OCI-M1 (cell line): ENCODE results near the gene MGAT4A.

Experiments used
- DNase-seq: peaks from one replicate; lab custom pipeline; 2025; lab: John Stamatoyannopoulos, UW

The MGAT4A gene

GRCh38 chr2:98658816-98659490, 72.0 kb downstream of the MGAT4A start:
- DNase-seq = no peak

- no peak for DNase-seq
These were observed 74.1 kb downstream of the MGAT4A start for GRCh38 chr2:98656800-98657199.

DNA sequence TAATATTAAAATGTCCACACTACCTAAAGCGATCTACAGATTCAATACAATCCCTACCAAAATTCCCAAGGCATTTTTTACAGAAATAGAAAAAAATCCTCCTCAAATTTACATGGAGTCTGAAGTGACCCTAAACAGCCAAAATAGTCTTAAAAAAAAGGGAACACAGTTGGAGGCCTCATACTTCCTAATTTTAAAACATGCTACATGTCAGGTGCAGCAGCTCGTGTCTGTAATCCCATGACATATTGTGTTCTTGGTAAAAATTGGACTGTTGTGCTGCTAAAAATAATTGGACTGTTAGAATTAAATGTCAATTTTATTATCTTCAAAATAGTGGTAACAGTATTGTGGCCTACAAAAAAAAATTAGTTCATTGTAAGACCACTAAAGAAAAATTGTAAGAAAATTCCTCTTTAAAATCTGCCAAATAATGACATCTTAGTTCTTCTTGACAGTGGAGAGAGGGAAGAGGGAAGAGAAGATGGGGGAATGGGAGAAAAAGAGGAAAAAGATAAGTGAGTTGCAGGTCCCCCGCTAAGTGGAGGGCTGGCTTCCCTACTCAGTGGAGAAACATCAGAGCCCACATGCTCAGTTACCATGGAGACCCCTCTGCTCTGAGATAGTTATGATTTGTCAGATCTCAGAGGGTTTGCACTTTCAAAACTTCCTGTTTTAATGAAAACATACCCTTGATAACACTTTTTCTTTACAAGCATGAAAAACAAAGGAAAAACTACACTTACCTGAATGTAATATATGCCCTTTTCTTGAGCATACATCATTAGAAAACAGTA, 76.0 kb downstream of the MGAT4A start:
- peak; percentile 45 for DNase-seq

DNA sequence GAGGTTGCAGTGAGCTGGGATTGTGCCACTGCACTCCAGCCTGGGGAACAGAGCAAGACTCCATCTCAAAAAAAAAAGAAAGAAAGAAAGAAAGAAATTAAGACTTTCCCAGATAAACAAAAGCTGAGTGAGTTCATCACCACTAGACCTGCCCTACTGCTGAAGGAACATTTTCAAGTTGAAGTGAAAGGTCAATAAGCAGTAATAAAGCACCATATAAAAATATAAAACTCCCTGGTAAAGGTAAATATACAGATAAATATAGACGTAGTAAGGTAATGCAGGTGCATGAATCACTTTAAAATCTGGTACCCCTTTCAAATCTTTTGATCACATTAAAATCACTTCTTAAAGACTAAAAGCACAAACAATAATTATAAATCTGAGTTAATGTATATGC, 79.9 kb downstream of the MGAT4A start:
- no peak for DNase-seq

DNA sequence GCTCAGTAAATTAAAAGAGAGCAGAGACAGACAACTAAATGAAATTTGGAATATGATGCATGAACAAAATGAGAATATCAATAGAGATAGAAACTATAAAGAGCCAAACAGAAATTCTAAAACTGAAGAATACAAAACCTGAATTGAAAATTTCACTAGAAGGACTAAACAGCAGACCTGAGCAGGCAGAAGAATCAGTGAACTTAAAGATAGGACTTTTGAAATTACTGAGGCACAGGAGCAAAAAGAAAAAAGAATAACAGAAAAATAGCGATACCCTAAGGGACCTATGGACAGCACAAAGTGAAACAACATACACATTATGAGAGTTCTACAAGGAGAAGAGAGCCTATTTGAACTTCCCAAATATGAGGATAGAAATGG, 80.9 kb downstream of the MGAT4A start:
- no peak for DNase-seq

- DNase-seq = peak; percentile 83
These were observed 81.6 kb downstream of the MGAT4A start for GRCh38 chr2:98649135-98649991.

DNA sequence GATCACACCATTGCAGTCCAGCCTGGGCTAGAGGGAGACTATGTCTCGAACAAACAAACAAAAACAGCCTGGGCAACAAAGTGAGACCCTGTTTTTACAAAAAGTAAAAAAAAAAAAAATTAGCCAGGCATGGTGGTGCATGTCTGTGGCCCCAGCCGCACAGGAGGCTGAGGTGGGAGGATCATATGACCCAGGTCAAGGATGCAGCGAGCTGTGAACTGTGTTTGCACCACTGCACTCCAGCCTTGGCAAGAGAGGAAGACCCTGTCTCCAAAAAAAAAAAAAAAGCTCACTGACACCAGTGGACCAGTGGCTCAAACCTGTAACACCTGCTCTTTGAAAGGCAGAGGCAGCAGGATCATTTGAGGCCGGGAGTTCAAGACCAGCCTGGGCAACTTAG, 82.5 kb downstream of the MGAT4A start:
- no peak for DNase-seq

GRCh38 chr2:98647636-98648035, 83.3 kb downstream of the MGAT4A start:
- DNase-seq = no peak

GRCh38 chr2:98643496-98644100, 87.3 kb downstream of the MGAT4A start:
- DNase-seq = no peak

DNA sequence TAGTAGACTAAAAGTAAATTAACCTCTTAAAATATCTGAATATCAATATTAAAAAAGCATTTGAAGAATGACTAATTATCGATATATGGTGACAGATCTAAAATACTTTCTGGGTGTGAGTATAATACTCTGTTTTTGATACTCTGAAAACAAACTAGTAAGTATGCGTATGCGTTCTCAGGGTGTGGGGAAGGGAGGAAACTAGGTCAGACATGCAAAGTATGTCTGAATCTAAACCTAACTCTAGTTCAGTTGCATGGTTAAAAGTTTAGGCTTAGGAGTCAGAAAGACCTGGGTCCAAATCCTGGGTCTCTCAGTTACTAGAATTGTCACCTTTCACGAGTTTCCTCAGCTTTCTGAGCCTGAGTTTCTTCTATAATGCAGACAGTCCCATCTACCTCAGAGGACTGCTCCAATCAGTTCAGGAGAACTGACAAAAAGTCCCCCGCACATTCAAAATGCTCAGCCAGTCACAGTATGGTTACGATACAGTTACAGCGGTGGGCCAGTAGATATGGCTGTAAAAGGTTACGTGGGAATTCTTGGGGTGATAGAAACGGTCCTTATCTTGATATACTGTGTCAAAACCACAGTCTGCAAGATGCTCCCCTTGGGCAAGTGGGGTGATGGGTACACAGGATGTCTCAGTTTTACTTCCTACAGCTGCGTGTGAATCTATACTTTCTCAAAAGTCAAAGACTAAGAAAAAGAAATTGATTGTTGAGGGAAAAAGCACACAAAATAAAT, 93.4 kb downstream of the MGAT4A start:
- no peak for DNase-seq

- DNase-seq = peak; percentile 33
These were observed 96.4 kb downstream of the MGAT4A start for GRCh38 chr2:98634406-98635092.

DNA sequence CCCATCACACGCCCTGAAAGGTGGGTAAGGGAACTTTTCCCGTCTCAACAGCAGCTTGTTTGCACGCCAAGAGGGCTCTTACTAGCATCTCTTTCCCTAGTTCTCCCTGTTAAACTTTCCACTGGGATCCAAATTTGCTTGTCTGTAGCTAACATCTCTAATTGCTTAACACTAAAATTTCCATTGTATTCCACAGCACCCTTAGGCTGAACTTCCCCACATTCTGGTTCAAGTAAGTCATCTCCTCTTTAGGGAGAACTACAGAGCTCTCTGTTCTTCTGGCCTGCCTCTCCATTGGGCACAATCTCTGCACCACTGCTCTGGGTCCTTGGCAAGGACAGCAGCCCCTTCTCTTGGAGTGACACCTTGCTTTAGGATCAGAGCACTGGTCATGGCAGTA, 98.6 kb downstream of the MGAT4A start:
- no peak for DNase-seq

DNA sequence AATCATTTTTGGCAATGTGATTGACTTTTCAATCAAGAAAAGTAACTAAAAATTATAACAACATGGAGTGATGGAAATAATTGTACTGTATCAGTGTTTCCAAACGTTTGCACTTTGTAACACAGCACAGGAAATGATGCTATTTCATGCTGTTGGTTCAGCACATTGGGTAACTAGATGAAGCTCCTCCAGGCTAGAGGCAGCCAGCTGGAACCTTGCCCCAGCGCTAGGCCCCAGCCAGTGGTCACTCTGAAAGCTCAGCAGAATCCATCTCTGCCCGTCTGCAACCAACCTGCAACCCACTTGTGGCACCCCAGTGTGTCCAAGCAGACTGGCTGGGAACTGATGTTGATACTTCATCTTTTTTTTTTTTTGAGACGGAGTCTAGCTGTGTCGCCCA, 107.3 kb downstream of the MGAT4A start:
- no peak for DNase-seq

- no peak for DNase-seq
These were observed 113.8 kb downstream of the MGAT4A start for GRCh38 chr2:98617149-98617548.

GRCh38 chr2:98615481-98615880, 115.5 kb downstream of the MGAT4A start:
- no peak for DNase-seq

DNA sequence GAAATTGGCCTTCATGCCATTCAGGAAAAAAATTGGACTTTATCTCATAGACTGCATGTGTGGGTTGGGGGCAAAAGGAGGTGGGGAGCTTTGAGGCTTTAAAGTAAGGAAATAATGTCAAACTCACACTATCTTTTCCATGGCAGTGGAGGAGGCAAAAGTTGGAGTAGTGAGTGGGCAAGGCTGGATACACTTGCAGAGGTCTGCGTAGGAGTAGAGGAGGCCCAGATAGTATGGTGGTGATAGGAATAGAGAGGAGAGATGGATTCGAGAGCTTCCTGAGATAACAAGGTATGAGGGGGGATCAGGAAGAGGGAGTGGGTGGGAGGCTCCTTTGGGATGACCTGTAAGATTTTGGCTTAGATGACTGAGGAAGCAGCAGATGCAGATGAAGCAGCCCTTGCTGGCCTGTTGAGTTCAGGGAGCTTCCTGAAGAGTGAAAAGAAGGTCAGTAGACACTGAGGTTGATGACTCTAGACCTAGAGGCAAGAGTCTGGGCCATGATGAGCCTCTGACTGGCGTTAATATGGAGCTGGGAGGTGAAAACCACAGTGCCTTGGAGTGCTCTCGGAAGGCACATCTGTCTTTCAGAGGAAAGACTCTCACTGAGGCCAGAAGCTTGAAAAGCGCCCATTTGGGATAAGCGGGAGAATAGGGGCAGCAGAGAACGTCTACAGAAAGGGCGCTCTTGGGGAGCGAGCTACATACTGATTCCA, 116.8 kb downstream of the MGAT4A start:
- no peak for DNase-seq

DNA sequence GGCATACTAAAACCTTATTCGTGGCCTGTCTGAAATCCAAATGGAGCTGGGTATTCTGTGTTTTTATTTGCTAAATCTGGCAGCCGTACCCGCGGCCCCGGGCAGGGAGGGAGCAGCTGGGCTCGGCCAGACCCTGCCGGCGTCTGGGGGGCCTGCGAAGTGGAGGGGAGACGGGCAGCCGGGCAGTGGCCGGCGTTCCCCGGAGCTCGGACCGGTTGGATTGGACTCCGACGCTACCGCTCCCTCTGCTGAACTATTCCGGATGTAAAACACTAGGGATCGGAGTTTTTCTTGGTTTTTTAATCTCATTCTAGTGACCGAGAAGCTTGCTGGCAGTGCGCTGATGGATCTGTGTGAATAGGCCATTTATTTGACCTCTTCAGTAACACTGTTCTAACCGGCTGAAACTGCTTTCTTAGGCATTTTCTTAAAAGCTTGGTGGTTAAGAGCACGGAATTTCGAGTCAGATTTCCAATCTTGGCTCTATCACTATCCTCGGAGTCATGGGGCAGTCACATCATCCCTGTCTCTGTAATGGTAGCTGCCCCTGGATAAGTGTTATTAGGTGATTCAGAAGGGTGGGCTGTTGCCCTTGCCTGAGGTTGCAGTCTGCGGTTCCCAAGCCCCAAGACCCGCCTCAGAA, 121.8 kb downstream of the MGAT4A start:
- peak; percentile 20 for DNase-seq

DNA sequence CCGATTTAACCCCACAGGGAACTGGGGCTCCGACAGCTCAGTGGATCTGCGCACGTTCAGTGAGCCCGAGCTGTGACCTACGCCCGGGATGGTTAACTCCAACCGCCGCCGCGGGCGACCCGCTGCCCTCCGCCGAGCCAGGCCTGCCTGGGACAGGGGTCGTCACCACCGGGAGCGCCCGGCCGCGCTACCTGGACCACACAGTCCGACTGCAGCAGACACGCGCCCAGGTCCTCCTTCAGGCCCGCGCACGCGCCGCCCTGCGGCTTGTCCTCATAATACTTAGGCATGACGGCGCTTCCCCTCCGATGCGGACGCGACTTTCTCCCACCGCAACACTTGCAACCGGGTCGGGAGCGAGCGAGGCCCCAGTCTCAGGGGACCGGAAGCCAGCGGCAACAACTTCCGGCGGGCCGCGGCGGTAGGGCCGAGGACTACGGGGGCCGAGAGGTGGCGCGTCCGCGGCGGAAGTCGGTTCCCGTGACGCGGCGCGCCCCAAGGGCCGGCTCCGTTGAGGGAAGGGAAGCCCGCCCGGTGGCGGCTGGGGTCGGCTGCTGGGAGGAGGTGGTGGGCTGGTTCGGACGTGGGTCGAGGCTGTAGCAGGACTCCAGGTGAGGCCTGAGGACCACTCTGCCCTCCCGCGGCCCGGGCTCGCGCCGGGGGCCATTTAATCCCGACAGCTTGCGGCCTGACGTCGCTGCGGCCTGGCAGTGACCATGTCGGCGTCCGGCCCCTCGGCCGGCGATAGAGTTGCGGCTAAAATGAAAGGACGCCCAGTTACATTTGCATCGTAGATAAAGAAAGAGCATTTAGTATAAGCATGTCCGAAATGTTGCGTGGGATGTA, 122.6 kb downstream of the MGAT4A start, which contains the start of the genes COA5 and UNC50:
Gene COA5, minus strand, starts transcription at position 397 of the 846 bp plus-strand sequence. Its CDS starts 107 bp downstream, at position 290.
Gene UNC50, plus strand, starts transcription at position 474 of the 846 bp plus-strand sequence. CDS start 1,171 bp downstream, outside the sequence.
- peak; percentile 88 for DNase-seq

GRCh38 chr2:98607741-98608115, 123.2 kb downstream of the MGAT4A start:
- no peak for DNase-seq
